Activated effector memory CD4-positive, alpha-beta T cell treated with anti-CD3 and anti-CD28 coated beads, Interleukin-2, amount 50 U/mL, for 16 hours (primary cell): ENCODE data around the gene PPP1R11.
"Not testable (repeated sequence)": the region's sequence is repeated elsewhere in the genome, so short reads cannot be mapped to it uniquely, and the experiment has no call there.

Source experiments
- DNase-seq: peaks from one replicate; pipeline ENCODE4 v3.0.0-alpha.2; 2020

Gene PPP1R11

DNA sequence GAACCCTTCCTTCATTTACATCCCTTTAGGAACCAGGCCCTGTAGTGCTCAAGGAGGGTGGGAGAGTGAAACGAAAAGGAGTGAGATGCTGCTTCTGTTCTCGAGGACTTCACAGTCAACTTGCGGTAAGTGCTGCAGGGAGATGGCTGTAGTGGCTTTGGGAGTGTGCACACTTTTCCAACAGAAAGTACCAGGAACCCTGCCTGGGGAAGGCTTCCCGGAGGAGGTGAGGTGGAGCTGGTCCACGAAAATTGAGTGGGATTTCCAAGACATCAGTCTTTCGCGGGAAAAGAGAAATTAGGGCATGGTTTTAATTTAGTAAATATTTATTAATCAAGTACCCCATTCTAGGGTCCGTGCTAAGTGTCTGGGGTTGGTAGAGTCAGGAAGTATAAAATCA is 33.2 kb downstream of the PPP1R11 start:
- no peak for DNase-seq

DNA sequence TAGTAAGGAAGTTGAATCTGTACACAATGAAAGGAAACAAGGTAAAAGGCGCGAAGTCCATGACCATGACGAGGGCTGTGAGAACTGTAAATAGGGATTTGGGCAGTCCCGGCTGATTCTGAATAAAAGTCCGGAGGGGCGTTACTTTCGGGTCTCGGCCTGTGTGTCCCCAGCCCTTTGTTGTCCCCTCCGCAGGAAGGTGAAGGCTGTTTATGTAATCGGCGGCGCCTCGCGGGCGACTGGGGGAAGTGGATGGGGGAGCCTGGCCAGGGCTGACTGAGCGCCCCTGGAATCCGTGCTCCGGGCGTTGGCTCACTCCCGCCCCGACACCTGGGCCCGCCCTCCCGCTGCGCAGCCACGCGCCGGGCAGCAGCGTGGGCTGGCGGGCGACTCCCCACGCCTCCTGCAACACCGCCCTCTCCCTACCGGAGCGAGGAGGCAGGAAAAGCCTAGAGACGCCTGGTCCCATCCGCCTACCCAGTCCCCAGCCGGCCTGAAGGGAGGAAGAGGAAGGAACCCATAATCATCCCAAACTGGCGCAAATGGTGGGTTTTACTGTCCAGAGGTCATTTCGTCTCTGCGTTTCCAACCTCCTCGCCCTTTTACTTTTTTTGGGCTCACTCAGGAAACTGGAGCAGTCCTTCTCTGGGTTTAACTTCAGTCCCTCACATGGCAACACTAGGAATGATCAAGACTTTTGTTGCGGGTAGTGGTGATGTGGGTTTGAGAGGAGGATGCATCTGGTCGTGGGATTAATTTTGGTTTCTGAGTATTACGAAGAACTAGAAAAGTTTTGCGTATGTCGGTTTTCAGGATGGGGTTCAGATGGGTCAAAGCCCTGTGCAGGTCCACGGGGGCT is 33.8 kb downstream of the PPP1R11 start:
- peak; percentile 72 for DNase-seq

DNA sequence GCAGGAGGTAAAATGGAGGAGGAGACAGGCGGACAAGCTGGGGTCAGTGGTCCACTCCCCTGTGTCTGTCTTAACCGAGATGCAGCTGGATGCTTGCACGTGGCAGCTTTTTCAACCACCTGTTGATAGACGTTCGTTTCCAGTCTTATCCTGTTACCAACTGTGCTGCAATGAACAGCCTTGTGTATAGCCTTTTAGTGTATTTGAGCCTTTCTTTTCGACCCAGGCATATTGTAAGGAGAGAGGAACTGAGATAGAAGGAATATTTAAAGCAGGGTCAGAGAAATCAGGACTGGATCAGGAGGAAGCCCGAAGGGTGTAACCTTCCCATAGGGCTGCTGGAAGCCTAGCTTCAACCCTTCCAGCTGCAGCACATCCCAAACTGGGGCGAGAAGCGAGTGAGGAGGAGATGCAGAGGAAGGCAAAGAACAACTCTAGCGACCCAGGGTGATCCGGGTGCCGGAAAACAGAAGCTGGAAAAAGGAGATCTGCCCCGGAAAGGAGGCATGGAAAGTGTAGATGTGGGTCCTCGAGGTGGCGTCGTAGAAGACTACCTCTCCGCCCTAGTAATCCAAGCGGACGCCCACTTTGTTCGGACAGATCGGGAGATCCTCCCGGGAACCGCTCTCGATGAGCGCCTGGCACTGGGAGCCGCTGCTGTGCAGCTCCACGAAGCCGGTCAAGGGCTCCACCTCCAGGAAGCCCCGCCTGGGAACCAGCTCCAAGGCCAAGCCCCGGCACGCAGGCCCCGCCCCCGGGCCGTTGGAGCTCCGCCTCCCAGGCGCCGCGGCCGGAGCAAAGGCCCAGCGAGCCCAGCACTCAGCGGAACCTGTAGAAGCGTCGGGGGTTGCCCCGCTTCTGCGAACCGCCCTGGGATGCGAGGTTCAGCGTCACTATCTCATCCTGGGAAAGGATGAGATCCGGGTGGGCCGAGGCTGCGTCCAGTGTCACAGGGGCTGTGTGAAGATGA is 34.7 kb downstream of the PPP1R11 start:
- peak; percentile 90 for DNase-seq

DNA sequence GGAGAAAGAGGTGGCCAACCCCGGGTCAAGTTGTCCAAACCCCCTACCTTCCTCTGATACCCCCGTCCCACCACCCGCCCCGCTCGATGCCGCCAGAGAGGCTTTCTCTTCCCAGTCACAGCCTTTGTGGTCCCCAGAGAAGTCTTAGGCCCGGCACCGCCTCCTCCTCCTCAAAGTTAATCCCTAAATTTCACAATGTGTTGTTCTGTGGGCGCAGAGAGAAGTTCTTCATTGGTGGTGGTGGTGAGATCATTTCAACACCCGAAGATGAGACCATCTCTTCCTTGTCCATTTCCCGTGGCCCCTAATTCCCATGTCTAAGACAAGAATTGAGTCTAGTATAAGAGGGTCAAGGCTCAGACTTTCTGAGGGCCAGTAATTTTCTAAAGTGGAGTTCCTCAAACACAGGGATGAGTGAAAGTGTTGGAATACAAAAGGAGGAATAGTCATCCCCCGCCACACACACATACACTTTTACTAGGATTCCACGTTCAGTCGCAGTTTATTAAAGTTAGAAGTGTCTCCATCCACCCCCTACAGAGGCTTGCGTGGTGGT is 35.5 kb downstream of the PPP1R11 start:
- DNase-seq: no peak

DNA sequence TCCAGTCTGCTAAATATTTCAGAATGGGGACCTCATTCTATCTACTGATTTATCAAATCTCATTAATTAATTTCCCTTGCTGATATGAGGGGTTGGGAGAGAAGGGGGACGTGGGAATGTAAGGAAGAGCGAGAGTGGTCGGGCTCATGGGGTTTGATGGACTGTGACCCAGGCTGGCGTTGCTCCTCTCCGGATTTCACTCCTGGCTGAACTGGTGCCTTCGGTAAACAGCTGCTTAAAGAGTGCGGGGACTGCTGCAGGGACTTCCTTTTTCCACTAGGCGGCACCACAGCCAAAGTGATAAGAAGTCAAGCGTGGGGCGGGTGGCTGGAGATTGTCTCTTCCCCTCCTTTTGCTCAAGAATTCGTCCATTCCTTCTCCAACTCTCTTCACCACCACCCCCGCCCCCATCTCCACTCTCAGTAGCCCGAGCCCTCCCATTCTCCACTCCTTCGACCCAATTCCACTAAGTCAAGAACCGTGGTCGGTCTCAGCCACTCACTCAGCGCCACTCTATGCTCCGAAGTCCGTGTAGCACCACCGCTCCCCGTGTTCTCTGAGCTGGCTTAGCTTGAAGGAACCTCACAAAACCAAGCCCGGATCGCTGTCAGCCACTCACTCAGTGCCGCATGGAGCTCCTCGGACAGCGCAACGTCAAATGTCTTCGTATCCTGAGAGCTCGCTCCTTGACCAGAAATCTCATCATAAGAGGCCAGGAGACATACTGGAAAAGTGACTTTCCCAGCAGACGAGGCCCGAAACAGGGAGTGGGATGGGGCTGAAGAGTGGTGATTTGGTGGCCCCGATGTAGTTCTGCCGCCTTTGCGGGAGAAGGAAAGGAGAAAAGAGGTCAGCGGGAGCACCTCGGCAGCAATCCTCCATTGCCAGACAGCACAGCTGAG is 36.2 kb downstream of the PPP1R11 start:
- peak; percentile 92 for DNase-seq

DNA sequence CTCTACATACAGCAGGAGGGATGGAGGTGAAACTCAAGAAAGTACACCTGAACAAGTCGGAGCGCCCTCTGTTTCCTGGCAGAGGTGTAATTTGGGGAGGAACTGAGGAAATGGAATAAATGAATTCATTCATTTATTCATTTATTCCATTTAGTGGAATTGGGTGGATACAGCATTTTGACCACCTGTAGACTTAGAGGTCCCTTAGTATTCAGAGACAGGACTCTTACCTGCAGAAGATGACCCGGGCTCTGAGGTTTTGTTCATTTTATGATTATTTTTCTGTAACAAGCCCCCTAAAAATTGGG is 36.8 kb downstream of the PPP1R11 start:
- DNase-seq: no peak

DNA sequence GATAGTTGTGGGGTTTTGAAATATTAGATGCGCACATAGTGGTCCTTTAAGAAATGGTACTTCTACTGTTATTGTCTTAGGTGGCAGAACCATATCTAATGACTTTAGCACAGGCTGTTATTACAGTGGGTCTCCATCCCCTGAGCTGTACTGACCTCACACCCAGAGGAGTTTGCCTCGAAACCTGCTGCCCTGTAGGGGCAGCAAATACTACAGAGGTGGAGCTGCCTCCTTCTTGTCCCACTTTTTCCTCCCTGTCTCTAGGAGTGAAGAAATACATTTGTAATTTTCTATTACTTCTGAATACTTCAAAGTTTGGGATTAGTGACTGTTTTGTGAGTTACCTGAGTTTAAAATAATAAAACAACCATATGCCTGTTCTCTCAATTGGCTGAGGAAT is 37.7 kb downstream of the PPP1R11 start:
- no peak for DNase-seq

DNA sequence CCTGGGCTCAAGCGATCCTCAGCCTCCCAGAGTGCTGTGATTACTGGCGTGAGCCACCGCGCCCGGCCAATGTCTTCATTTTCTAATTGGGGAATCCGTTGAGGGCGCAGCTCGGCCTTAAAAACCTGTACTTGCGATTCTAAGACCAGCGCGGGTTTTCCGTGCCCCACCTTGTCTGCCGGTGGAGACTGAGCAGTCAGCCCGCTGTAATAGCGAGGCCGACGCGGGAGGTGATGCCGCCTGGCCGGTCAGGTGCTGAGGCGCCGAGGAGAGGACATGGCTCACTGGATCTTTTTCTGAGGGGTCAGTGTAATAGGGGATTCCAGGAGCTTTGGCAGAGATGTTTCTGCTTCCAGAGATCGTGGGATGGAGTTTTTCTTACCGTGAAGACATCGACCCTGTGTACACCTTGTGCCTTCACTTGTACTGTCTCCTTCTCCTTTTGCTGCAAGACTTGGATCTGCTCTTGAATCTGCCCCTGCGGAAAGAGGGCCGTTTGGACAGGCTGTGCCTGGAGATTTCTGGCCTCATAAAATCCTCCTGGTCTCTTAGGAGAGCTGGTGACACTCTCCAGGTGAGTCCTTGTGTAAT is 44.4 kb downstream of the PPP1R11 start:
- no peak for DNase-seq

DNA sequence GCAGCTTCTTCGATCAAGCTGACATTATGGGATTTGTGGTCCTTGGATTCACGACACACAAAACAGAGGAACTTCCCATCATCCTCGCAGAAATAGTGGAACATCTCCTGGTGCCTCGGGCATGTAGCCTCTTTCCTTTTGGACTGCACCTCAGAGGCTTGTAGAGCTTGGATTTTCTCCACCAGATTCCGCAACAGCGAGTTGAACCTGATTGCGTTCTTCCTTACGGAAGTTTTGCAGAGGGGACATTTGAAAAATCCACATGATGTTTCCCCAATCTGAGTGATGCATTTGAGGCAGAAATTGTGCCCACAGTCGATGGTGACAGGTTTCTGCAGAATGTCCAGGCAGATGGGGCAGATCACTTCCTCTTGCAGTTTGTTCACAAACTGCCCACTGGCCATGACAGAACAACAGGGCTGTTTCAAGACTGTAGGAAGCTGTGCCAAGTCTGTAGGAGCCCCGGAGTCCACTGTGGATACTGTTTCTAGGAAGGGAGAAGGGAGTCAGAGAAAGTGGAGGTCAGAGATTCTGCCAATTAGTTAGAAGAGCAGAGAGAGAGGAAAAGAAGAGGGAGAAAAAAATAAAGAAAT is 45.5 kb downstream of the PPP1R11 start:
- DNase-seq: no peak

DNA sequence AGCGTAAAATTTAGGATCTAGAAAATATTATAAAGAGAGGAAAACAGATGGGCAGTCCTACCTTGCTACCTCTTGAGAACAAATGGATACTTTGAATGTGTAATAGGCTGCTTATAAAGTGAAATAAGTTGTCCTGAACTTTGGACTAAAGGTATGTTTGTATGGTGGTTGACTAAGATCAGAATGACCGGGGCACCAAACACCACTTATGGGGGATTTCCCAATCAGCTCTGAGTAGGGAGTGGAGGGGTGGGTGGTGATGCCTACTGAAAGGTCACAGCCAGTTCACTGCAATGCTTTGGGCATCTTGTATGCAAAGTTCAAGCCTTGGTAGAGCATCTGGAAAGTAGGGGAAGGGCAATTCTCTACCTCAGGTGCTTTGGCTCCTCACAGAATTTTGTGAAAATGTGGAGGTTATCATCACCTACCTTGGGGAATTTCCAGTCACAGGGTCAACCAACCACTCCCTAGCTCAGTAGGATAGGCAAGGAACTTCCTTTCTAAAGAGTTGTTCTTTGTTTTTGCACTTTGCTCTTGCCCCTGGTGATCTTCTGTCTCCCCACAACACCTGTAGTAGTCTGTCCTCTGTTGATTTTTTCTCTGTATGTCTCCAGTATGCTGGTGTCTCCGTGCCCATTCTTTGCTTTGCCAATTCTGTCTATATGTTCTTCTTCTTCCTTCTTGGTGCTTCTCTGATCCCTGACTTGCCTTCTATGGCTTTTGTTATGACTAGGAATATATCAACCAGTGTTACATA is 46.2 kb downstream of the PPP1R11 start, which contains the start of gene TRIM31:
TSS of gene TRIM31 (minus strand) at position 88 of the 757 bp plus-strand sequence. CDS start 285 bp downstream, outside the sequence.
- no peak for DNase-seq

DNA sequence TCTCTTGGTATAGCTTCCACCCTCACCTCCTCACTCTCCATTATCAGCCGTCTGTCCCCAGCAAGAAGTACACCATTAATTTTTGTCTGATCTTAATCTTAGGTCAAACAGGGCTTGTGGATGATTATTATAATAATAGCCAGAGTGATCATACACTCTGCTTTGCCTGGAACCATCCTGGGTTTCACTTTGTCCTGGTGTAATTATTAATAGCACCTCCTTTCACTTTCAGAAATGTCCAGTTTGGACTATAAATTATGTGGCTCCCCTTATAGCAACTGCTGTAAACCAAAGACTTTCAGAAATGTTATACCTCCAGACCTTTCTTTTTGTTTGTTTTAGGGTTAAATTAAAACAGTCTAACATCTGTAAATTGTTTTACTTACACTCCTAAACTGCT is 46.8 kb downstream of the PPP1R11 start:
- DNase-seq: no peak

DNA sequence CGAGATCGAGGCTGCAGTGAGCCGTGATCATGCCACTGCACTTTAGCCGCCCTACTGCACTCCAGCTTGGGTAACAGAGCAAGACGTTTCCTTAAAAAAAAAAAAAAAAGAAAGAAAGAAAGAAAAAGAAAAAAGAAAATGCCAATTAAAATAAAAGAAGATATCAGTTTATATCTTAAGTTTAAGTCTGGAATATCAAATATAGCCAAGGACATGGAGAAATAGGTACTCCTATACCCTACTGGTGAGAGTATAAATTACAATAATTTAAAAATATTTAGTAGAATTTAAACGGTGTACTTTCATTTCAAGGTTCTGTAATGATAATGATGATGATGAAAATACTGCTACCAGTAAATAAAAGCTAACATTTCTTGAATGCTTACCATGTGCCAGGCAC is 49.7 kb downstream of the PPP1R11 start:
- DNase-seq: no peak

DNA sequence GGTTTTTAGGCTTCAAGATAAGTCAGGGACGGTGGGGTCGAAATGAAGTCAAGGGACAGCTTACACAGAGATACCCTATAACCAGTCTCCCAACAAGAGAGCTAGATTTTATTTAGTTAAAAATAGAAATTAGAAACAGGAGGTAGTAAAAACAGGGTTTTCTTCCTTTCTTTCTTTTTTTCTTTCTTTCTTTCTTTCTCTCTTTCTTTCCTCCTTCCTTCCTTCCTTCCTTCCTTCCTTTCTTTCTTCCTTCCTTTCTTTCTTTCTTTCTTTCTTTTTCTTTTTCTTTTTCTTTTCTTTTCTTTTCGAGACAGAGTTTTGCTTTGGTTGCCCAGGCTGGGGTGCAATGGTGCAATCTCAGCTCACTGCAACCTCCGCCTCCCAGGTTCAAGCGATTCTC is 51.7 kb downstream of the PPP1R11 start:
- DNase-seq: not testable (repeated sequence)
